Parathyroid adenoma (tissue), 2 donors: ENCODE results near the gene C1QTNF12.

Experiments used
- H2AFZ ChIP-seq: fragments of 300-600 bp; sonication (generic); one replicate; pipeline ENCODE4 v1.7.0; 2017; ENCODE audit warnings: antibody characterized with exemption, mild to moderate bottlenecking
- H3K27ac ChIP-seq: fragments of 300-600 bp; sonication (generic); one replicate; pipeline ENCODE4 v1.7.0; 2017
- H3K27me3 ChIP-seq: fragments of 300-600 bp; sonication (generic); one replicate; pipeline ENCODE4 v1.7.0; 2017; ENCODE audit warnings: low read length; ENCODE audit not compliant: control insufficient read depth, insufficient read depth
- H3K36me3 ChIP-seq: fragments of 300-600 bp; sonication (generic); one replicate; pipeline ENCODE4 v1.7.0; 2017; ENCODE audit warnings: low read length; ENCODE audit not compliant: control insufficient read depth, insufficient read depth
- H3K4me1 ChIP-seq: fragments of 300-600 bp; sonication (generic); one replicate; pipeline ENCODE4 v1.7.0; 2017; ENCODE audit warnings: control low read depth
- H3K4me2 ChIP-seq: fragments of 300-600 bp; sonication (generic); one replicate; pipeline ENCODE4 v1.7.0; 2017; ENCODE audit warnings: low read length
- H3K4me3 ChIP-seq: fragments of 300-600 bp; sonication (generic); one replicate; pipeline ENCODE4 v1.7.0; 2017; ENCODE audit warnings: low read depth, low read length
- H3K79me2 ChIP-seq: fragments of 300-600 bp; sonication (generic); one replicate; pipeline ENCODE4 v1.7.0; 2017; ENCODE audit warnings: control low read depth
- H3K9ac ChIP-seq: fragments of 300-600 bp; sonication (generic); one replicate; pipeline ENCODE4 v1.7.0; 2017; ENCODE audit warnings: mild to moderate bottlenecking
- H3K9me3 ChIP-seq: fragments of 300-600 bp; sonication (generic); one replicate; pipeline ENCODE4 v1.7.0; 2017; ENCODE audit warnings: low read length; ENCODE audit not compliant: control insufficient read depth
- CTCF ChIP-seq: fragments of 300-600 bp; sonication (generic); IDR thresholded peaks from one replicate; pipeline ENCODE4 v1.7.0; 2017; ENCODE audit warnings: antibody characterized with exemption, mild to moderate bottlenecking
- donor health status: primary hyperparathyroidism.

C1QTNF12 gene

DNA sequence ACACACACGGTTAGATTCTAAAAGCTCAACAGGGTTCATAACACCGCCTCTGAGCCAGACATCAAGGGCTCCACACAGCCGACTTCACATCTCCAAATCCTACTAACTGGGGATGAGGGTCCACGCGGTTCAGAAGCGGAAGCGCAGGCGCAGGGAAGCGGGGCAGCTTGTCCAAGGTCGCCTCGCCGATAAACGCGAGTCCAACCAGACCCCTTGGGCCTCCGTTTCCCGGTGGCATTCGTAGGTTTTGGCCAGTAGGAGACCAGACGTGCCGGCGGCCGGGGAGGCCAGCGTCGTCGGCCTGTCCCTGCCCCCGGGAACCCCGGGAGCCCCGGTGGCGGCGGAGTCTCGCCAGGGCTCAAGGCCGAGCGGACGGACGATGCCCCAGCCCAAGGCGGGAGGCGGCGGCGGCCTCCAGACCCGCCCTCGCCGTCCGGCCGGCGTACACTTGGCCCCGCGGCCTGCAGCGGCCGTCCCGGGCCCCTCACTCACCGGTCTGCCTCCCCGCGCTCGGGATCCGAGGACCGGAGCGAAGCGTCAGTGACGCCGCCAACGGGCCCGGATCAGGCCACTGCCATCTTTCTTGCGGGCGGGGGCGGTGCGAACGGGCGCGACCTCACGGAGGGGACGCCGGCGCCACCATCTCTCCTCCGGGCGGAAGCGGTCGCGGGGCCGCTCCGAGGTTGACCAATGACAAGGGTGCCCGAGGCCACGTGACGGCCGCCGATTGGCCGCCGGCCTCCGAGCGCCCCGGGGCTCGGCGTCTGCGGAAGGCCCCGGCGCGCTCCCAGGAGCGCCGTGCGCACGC lies 14.9 kb downstream of the C1QTNF12 start, which contains the start of gene SDF4:
TSS of gene SDF4 (minus strand) at position 602 of the 808 bp plus-strand sequence. CDS start 3,229 bp downstream, outside the sequence.
- no peak for TF ChIP-seq CTCF
- Histone ChIP-seq H3K36me3 (no peaks in the 10 kb centered on the region), H3K4me1 (peaks cover 5% of the 10 kb centered on the region)

GRCh38 chr1:1230656-1231399 lies 15.7 kb downstream of the C1QTNF12 start:
- H3K36me3 ChIP-seq = no peaks in the 10 kb centered on the region
- peak overlapping the region; percentile 74 for H3K4me3 ChIP-seq
- H3K27me3 ChIP-seq = no peaks in the 10 kb centered on the region
- H3K9ac ChIP-seq = no peak overlapping the region
- no peak overlapping the region for H3K27ac ChIP-seq
- no peak for TF ChIP-seq CTCF
- H3K9me3 ChIP-seq = no peaks in the 10 kb centered on the region
- peak overlapping the region; percentile 75 for H2AFZ ChIP-seq
- H3K79me2 ChIP-seq = peaks cover 33% of the 10 kb centered on the region
- H3K4me1 ChIP-seq = peaks cover 5% of the 10 kb centered on the region
- peak overlapping the region; percentile 68 for H3K4me2 ChIP-seq

More for the DNA sequence above, 14.9 kb downstream of the C1QTNF12 start, which contains the start of gene SDF4:
- Histone ChIP-seq H3K79me2 (peaks cover 33% of the 10 kb centered on the region), H3K4me2 (peak within 1 kb of the TSS; percentile 68), H3K4me3 (peak within 1 kb of the TSS; percentile 74), H3K9me3 (no peaks in the 10 kb centered on the region), H3K27me3 (no peaks in the 10 kb centered on the region), H3K27ac (peak within 1 kb of the TSS; percentile 65), H2AFZ (peak within 1 kb of the TSS; percentile 75), H3K9ac (peak within 1 kb of the TSS; percentile 53)

- Histone ChIP-seq H3K4me2 (no peak overlapping the region), H3K27me3 (no peaks in the 10 kb centered on the region), H3K4me3 (no peak overlapping the region), H3K9ac (no peak overlapping the region), H2AFZ (no peak overlapping the region), H3K27ac (no peak overlapping the region), H3K36me3 (no peaks in the 10 kb centered on the region), H3K79me2 (peaks cover 33% of the 10 kb centered on the region), H3K9me3 (no peaks in the 10 kb centered on the region), H3K4me1 (peaks cover 5% of the 10 kb centered on the region)
- TF ChIP-seq CTCF = no peak
These were observed 16.8 kb downstream of the C1QTNF12 start for GRCh38 chr1:1229770-1230169.

GRCh38 chr1:1228596-1229321 lies 17.8 kb downstream of the C1QTNF12 start:
- H3K4me1 ChIP-seq = peaks cover 5% of the 10 kb centered on the region
- H3K79me2 ChIP-seq = peaks cover 33% of the 10 kb centered on the region
- no peak overlapping the region for H3K27ac ChIP-seq
- H3K4me2 ChIP-seq = no peak overlapping the region
- no peaks in the 10 kb centered on the region for H3K27me3 ChIP-seq
- no peaks in the 10 kb centered on the region for H3K9me3 ChIP-seq
- no peak overlapping the region for H3K4me3 ChIP-seq
- TF ChIP-seq CTCF = no peak
- no peaks in the 10 kb centered on the region for H3K36me3 ChIP-seq
- no peak overlapping the region for H2AFZ ChIP-seq
- H3K9ac ChIP-seq = no peak overlapping the region
